ENCODE measurements around the gene GFRA4.

GRCh38 chr20:3705970-3706739 lies 43.0 kb upstream of the GFRA4 start:
- TF ChIP-seq CTCF (IDR thresholded peaks at IDR 0.05 in 4 of 5, conservative IDR thresholded peaks at IDR 0.05 in 1 of 5) (no peak), POLR2A (IDR thresholded peaks at IDR 0.05) (no peak)
